Activated T-cell treated with anti-CD3 and anti-CD28 coated beads, Interleukin-2, amount 50 U/mL, for 1 hour (primary cell): Measurements from ENCODE around the gene THAP10.

Source experiments
- DNase-seq: peaks from one replicate; pipeline ENCODE4 v3.0.0-alpha.2; 2020

THAP10 gene

GRCh38 chr15:70853318-70853972 lies 38.8 kb downstream of the THAP10 start:
- DNase-seq: no peak

DNA sequence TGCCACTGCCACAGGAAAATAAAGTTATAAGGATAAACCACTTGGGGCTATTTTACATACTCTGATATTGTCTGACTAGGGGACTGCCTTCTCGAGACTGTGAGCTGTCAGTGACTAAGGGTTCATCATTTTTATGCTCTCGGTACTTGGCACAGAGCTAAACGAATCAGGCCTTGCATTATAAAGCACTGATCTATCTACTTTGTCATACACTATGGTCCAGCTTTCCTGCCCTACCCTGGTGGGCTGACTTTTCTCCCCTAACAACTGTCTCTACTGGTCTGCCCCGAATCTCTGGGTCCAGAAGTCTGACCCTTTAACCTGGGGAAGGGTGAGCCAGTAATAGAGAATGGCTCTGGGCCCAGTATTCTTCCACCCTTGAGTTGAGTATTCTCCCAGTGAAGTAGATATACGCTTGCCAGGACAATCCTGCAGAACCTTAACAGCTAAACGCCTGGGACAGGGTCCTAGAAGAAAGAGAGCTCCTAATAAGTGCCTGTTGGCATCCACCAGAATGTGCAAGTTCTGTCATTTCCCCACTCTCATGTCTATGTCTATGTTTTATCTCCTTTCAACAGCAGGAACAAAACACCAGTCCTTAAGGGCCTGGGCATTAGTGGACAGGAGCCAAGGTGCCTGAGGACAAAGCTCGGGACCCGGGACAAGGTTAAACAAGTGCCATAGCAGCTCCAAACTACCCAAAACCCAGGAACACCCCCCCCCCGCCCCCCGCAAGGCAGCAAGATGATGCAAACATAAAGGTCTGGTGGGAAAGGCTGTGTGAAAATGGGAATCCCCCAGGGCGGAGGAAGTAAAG lies 39.5 kb downstream of the THAP10 start:
- DNase-seq: no peak

- DNase-seq: no peak
These were observed 40.3 kb downstream of the THAP10 start for GRCh38 chr15:70851889-70852288.

- DNase-seq: no peak
These were observed 46.5 kb downstream of the THAP10 start for GRCh38 chr15:70845602-70846360.

DNA sequence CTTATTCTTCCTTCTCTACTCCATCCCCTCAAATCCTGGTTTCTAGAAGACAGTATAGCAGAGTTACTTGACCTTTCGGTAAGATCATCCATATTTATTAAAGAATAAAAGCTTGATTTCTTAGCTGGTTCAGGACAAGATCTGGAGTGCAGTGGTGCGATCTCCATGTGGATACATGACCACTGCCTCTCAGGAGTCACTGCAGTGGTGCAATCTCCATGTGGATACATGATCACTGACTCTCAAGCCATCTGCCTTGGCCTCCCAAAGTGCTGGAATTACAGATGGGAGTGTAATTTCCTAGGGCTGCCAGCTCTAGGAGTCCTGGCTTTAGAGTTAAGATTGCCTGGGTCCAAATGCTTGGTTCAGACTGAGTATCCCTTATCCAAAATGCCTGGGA lies 54.8 kb downstream of the THAP10 start:
- DNase-seq: no peak

- no peak for DNase-seq
These were observed 56.4 kb downstream of the THAP10 start for GRCh38 chr15:70835841-70836240.

DNA sequence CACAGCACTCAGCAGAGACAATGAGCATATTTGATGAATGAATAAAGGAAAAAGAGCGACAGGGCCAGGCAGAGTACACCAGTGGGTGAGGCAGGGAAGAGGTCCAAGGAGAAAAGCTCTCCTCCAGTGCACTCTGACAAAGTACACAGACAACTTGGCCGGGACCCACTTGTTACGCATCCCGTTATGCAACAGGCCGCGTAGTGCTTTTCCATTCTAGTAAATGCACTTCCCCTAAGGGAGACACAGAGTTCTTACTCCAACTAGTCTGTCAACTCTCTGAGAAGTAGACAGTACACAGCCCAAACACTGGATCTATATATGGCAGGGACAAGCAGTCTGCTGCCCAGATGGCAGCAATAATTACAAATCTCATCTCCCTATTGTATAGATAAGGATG lies 56.8 kb downstream of the THAP10 start:
- DNase-seq: no peak

DNA sequence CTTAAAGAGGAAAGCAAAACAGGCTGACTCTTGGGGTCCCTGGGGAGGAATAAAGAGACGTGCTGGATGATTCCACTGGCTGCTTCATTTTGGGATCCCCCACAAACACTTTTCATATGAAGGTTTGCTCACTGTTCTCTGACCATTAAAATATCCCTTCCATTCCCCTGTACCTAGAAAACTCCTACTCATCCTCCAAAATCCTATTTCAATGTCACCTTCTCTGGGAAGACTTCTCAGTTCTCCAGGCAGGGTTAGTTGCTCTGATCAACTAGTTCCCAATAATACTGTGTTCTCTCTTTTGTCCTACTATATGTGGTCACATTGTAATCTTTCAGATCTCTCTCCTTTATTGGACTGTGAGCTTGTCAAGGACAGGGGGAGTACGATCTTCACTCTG lies 57.2 kb downstream of the THAP10 start:
- no peak for DNase-seq

DNA sequence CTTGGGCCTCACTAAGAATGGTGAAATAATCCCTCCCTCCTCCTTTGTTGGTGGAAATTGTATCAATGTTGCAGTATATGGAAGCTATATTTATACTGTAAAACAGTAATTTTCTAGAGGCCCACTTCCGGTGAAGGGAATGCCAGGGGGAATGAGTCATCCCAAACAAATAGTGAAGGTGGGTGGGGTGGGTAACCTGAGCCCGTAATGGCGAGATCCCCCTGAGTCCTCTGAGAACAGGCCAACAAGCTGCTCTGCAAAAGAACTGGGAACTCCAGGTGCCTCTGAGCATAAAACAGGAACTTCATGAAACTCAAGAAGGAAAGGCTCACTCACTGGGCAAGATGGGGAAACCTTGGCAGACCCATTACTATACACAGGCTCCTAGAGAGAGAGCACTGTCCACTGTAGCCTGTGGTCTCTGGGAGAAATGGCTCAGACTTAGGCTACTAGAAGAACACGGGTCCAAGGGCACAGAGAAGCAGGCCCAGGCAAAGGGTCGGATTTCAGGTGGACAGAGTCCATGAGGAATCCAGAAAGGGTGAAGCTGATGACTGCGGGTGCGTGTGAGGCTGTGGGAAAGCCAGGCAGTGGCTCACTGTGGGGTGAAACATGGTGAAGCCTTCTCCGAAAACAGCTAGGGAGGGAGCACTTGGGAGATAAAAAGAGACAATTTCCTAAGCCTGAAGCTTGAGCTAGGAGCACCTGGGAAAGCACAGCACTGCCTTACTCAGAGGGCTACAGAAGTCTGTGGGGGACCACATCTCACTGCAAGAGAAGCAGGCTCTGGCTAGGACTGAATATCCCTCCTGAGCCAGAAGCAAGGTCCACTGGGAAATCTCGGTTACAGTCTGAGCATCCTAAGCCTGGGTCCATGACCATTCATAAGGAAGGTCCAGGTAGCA lies 58.1 kb downstream of the THAP10 start:
- no peak for DNase-seq

DNA sequence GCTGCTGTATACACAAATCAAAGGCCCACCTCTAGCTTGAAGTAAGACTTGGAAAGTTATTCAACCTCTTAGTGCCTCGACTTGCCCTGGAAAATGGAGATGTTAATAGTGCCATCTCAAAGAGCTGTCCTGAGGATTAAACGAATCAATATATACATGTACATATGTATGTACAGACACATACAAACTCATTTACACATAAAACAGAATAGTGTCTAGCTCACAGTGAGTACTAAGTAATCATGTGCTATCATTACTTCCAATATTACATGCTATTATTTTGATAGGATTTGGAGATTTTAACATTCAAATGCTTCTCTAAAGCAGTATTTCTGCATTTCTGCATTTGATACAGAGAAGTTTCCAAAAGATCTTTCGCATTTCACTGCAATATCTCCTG lies 58.8 kb downstream of the THAP10 start:
- DNase-seq: no peak

DNA sequence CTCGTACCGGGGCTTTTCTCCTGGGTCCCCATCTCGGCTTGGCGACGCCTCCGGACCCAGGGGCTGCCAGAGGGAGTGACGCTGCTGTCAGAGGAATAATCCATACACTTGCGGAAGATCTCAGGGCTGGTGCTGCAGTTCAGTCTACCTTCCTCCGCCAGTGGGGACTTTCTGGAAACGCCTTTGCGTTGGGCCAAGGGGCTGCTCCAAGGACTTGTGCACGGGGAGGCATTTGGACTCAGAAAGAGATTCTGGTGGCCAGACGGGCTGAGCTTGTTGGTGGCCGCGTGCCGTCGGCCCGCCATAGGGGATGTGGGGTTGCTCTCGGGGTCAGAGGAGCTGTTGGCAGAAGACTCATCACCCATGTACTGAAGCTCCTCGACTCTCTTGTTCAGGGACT lies 60.1 kb downstream of the THAP10 start:
- no peak for DNase-seq
